Fibroblast of the aortic adventitia (primary cell): ENCODE measurements around the gene OVCH2. TPM values are rescaled to one million over a fixed set of nuclear protein-coding genes. Genes with fewer than 3 reads are reported as not detected.

Experiments
- DNase-seq: peaks from one replicate; pipeline ENCODE4 v3.0.0-alpha.2; 2010; ENCODE audit warnings: low read depth
- H3K4me3 ChIP-seq: 2 replicates; pipeline ENCODE4 v1.5.1; 2011; ENCODE audit warnings: low read depth, mild to moderate bottlenecking, control low read depth, low read length, moderate library complexity
- CTCF ChIP-seq: IDR thresholded peaks from 2 replicates; pipeline ENCODE4 v1.5.1; 2011; ENCODE audit warnings: mild to moderate bottlenecking, low read length, control low read depth, inconsistent platforms; ENCODE audit not compliant: insufficient read depth
- total RNA-seq: library from RNA; depleted of rRNA; stranded (reverse); fragments of >200 nt; gene quantifications from 2 replicates; pipeline ENCODE4 v1.2.3, GENCODE V29; 2012; ENCODE audit warnings: low replicate concordance

The OVCH2 gene
- total RNA-seq, 1 donor = not detected

- no peak for TF ChIP-seq CTCF
- DNase-seq = no peak
- H3K4me3 ChIP-seq = no peak overlapping the region
These were observed 13.9 kb downstream of the OVCH2 start for GRCh38 chr11:7692426-7692825.

- TF ChIP-seq CTCF = no peak
- peak; percentile 10 for DNase-seq
- no peak overlapping the region for H3K4me3 ChIP-seq
These were observed 14.4 kb downstream of the OVCH2 start for GRCh38 chr11:7691759-7692350.

GRCh38 chr11:7690648-7691047, 15.6 kb downstream of the OVCH2 start:
- DNase-seq = peak; percentile 38
- no peak for TF ChIP-seq CTCF
- H3K4me3 ChIP-seq = no peak overlapping the region

- H3K4me3 ChIP-seq = no peak overlapping the region
- DNase-seq = no peak
- TF ChIP-seq CTCF = no peak
These were observed 17.0 kb downstream of the OVCH2 start for GRCh38 chr11:7689239-7689638.

GRCh38 chr11:7688238-7688826, 17.9 kb downstream of the OVCH2 start:
- H3K4me3 ChIP-seq = no peak overlapping the region
- DNase-seq = peak; percentile 57
- TF ChIP-seq CTCF = peak; percentile 91

GRCh38 chr11:7687386-7687785, 18.9 kb downstream of the OVCH2 start:
- no peak overlapping the region for H3K4me3 ChIP-seq
- no peak for DNase-seq
- TF ChIP-seq CTCF = no peak

GRCh38 chr11:7686761-7687160, 19.5 kb downstream of the OVCH2 start:
- no peak overlapping the region for H3K4me3 ChIP-seq
- no peak for TF ChIP-seq CTCF
- no peak for DNase-seq
